Stimulated activated naive CD8-positive, alpha-beta T cell treated with anti-CD3 and anti-CD28 coated beads, Interleukin-15, amount 100 ng/mL, for 72 hours (primary cell): ENCODE measurements around the gene MACROD2.

Experiments used
- ATAC-seq: fragments of 150-1000 bp; cut with Tn5 transposase; 2 replicates; pipeline ENCODE4 v1.10.0; 2021; ENCODE audit warnings: mild to moderate bottlenecking, moderate library complexity
- DNase-seq, 2 donors: peaks; one replicate each; pipeline ENCODE4 v3.0.0; 2021 to 2022
- H3K27ac Mint-ChIP-seq, 2 donors: one replicate each; pipeline ENCODE4 v1.8.0; 2022; ENCODE audit warnings: mild to moderate bottlenecking in 2 of 2, mixed read lengths in 2 of 2, moderate library complexity in 2 of 2
- H3K27me3 Mint-ChIP-seq: one replicate; pipeline ENCODE4 v1.8.0; 2022; ENCODE audit warnings: mixed read lengths
- H3K4me1 Mint-ChIP-seq: one replicate; pipeline ENCODE4 v1.8.0; 2022; ENCODE audit warnings: mild to moderate bottlenecking, mixed read lengths
- H3K4me3 Mint-ChIP-seq, 2 donors: one replicate each; pipeline ENCODE4 v1.8.0; 2022; ENCODE audit warnings: mild to moderate bottlenecking in 2 of 2, mixed read lengths in 2 of 2, moderate library complexity in 1 of 2
- H3K9me3 Mint-ChIP-seq, 2 donors: one replicate each; pipeline ENCODE4 v1.8.0; 2022; ENCODE audit warnings: mixed read lengths in 2 of 2

MACROD2 gene

GRCh38 chr20:15632680-15633079, 1637.4 kb downstream of the MACROD2 start:
- Mint-ChIP-seq H3K27ac (no peak overlapping the region), H3K27me3 (no peaks in the 10 kb centered on the region), H3K4me3 (no peak overlapping the region), H3K9me3 (no peaks in the 10 kb centered on the region), H3K4me1 (no peaks in the 10 kb centered on the region)
- ATAC-seq (no peak), DNase-seq (no peak)

DNA sequence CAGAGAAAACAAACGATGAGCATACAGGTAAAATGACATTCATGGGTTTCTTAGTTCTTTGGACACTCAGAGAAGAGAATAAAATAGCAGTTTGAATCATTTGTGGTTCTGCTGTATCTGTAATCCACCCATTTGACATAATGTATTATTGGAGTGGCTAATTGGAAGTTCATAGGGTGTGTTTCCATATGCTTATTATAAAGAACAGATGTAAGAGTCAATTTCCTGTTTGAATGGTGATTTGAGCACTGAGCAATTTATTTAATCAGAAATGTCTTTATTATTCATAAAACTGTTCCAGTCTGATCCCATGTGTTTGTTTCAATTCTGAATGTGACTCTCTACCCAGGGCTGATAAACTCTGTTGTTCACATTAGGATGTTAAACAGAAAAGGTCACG, 1638.8 kb downstream of the MACROD2 start:
- Mint-ChIP-seq H3K9me3 (no peaks in the 10 kb centered on the region), H3K4me1 (no peaks in the 10 kb centered on the region), H3K4me3 (no peak overlapping the region), H3K27ac (no peak overlapping the region), H3K27me3 (no peaks in the 10 kb centered on the region)
- ATAC-seq, result no peak
- no peak for DNase-seq

DNA sequence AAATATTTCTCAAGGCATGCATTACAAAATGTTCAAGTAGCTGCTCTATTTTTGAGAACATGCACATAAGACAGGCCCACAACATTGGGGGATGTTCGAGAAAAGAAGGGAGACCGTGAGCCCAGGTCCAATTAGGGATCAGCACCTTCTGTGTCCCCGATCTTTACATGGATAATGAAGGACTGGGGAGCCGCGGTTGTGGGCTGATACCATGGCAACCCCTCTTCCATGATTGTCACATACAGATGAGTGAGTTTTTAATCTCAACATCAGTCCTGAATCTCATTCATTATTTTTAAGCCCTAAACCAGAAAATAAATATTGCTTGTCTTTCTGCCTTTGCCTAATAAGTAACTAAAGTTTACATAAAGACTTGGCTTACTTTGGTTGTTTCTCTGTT, 1642.2 kb downstream of the MACROD2 start:
- no peaks in the 10 kb centered on the region for H3K9me3 Mint-ChIP-seq
- H3K4me3 Mint-ChIP-seq, result no peak overlapping the region
- DNase-seq (no peak), ATAC-seq (no peak)
- H3K4me1 Mint-ChIP-seq, result no peaks in the 10 kb centered on the region
- no peaks in the 10 kb centered on the region for H3K27me3 Mint-ChIP-seq
- no peak overlapping the region for H3K27ac Mint-ChIP-seq

GRCh38 chr20:15637950-15638754, 1642.8 kb downstream of the MACROD2 start:
- Mint-ChIP-seq H3K4me3 (no peak overlapping the region), H3K27ac (no peak overlapping the region), H3K9me3 (no peaks in the 10 kb centered on the region), H3K4me1 (no peaks in the 10 kb centered on the region), H3K27me3 (no peaks in the 10 kb centered on the region)
- no peak for ATAC-seq
- no peak for DNase-seq

GRCh38 chr20:15638816-15639215, 1643.5 kb downstream of the MACROD2 start:
- Mint-ChIP-seq H3K27me3 (no peaks in the 10 kb centered on the region), H3K4me3 (no peak overlapping the region), H3K27ac (no peak overlapping the region), H3K4me1 (no peaks in the 10 kb centered on the region), H3K9me3 (no peaks in the 10 kb centered on the region)
- no peak for ATAC-seq
- DNase-seq, result no peak

GRCh38 chr20:15639839-15640238, 1644.5 kb downstream of the MACROD2 start:
- DNase-seq, result no peak
- no peaks in the 10 kb centered on the region for H3K9me3 Mint-ChIP-seq
- no peak for ATAC-seq
- H3K4me3 Mint-ChIP-seq, result no peak overlapping the region
- no peaks in the 10 kb centered on the region for H3K4me1 Mint-ChIP-seq
- no peaks in the 10 kb centered on the region for H3K27me3 Mint-ChIP-seq
- H3K27ac Mint-ChIP-seq, result peak overlapping the region in 1 of 2 donors; percentile 34

DNA sequence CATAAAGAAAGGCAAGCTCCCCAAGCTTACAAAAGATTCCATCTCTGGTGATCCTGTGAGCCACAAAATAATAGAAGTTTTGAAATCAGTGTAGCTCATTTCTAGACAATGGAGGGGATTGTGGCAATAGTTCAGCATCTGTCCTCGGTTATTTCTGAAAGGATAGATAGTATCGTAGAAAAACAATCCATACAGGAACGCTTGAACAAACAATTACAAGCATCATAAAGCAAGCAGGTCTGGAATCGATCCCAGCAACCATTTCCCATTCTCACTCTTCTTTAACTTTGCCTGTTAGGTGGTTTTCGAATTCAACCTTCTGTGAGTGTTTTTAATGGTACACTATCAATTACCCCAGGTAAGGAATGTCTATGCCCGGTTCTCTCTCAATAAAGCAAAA, 1646.8 kb downstream of the MACROD2 start:
- no peaks in the 10 kb centered on the region for H3K27me3 Mint-ChIP-seq
- no peak for DNase-seq
- H3K9me3 Mint-ChIP-seq, result peaks cover 0 to 2% of the 10 kb centered on the region in 2 donors
- no peak overlapping the region for H3K27ac Mint-ChIP-seq
- ATAC-seq, result no peak
- no peak overlapping the region for H3K4me3 Mint-ChIP-seq
- no peaks in the 10 kb centered on the region for H3K4me1 Mint-ChIP-seq

DNA sequence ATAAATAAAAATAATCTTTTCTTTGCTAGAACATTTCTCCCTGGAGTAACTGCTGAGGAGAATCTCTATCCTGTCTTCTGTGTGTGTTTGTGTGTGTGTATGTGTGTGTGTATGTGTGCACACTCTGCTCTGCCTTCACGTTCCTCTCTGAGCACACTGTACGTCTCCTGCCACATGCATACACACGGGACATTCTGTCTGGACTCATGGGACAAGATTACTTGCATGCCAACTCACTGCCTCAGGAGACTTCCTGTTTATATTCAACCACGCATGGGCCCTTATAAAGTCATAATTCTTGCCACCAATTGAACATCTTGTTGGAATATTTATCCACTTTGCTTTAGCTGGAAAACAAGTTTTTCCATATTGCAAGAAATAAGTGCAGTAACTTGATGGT, 1647.4 kb downstream of the MACROD2 start:
- no peak for DNase-seq
- H3K4me1 Mint-ChIP-seq, result no peaks in the 10 kb centered on the region
- no peak overlapping the region for H3K27ac Mint-ChIP-seq
- no peak overlapping the region for H3K4me3 Mint-ChIP-seq
- no peak for ATAC-seq
- H3K27me3 Mint-ChIP-seq, result no peaks in the 10 kb centered on the region
- H3K9me3 Mint-ChIP-seq, result peaks cover 0 to 3% of the 10 kb centered on the region in 2 donors

DNA sequence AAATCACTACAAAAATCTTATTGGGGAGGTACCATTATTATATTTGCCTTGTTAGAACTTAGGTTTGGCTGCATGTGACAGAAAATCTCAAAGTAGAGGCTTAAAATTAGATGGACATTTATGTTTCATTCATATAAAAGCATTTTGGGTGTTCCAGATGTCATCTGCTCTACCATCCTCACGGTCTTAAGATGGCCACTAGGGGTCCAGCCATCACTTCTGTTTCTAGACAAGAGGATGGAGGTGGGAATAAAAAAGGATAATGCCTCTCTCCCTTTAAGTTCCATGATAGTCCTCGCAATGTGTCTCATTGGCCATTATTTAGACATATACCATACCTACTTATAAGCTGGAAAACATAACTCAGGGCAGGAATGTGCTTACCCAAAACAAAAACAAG, 1648.4 kb downstream of the MACROD2 start:
- ATAC-seq (no peak), DNase-seq (no peak)
- peaks cover 3 to 7% of the 10 kb centered on the region in 2 donors for H3K9me3 Mint-ChIP-seq
- no peaks in the 10 kb centered on the region for H3K4me1 Mint-ChIP-seq
- no peak overlapping the region for H3K4me3 Mint-ChIP-seq
- H3K27ac Mint-ChIP-seq, result no peak overlapping the region
- H3K27me3 Mint-ChIP-seq, result no peaks in the 10 kb centered on the region

DNA sequence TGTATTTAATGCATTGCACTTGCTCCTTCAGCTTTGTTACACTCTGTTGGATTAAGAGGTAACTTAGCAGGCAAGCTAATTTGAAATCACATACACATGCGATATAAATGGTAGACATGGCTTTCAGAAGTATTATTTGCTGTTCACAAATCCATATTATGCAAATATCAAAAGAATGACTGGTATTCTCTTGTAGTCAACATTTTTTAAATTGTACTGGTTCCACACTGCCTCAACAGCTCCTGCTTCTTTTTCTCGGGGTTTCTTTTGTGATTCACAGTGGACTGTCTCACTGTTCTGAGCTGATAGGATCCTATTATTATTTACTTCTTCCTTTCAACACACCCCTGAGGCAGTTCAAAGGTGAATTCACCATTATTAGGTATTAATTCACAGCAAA, 1650.5 kb downstream of the MACROD2 start:
- H3K27me3 Mint-ChIP-seq, result no peaks in the 10 kb centered on the region
- H3K4me3 Mint-ChIP-seq, result no peak overlapping the region
- DNase-seq (no peak), ATAC-seq (no peak)
- H3K9me3 Mint-ChIP-seq, result peaks cover 3 to 7% of the 10 kb centered on the region in 2 donors
- no peak overlapping the region for H3K27ac Mint-ChIP-seq
- no peaks in the 10 kb centered on the region for H3K4me1 Mint-ChIP-seq

- no peak for DNase-seq
- Mint-ChIP-seq H3K27ac (no peak overlapping the region), H3K4me1 (no peaks in the 10 kb centered on the region), H3K4me3 (no peak overlapping the region), H3K9me3 (peaks cover 0 to under 1% of the 10 kb centered on the region in 2 donors), H3K27me3 (no peaks in the 10 kb centered on the region)
- ATAC-seq, result no peak
Measured at GRCh38 chr20:15653396-15654207, 1658.3 kb downstream of the MACROD2 start.

DNA sequence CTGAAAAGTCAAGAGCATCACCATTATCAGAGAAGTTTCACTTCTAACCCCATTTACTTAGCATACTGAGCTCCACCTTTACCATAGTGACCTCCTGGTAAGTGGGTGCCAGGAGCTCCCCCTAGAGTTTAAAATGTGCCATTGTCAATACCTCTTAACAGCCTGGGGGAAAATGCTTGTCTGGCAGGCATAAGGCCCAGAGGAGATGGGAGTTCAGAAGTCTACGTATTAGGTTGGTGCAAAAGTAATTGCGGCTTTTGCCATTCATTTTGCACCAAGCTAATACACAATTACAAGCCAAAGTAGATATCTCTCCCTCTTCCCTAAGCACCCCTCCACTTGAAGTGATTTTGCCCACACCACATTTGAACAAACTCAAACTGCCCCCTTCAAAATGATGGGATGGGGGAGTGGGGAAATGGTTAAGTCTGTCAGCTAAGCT, 1658.9 kb downstream of the MACROD2 start:
- H3K4me1 Mint-ChIP-seq, result no peaks in the 10 kb centered on the region
- no peaks in the 10 kb centered on the region for H3K27me3 Mint-ChIP-seq
- no peaks in the 10 kb centered on the region for H3K9me3 Mint-ChIP-seq
- no peak overlapping the region for H3K27ac Mint-ChIP-seq
- H3K4me3 Mint-ChIP-seq, result no peak overlapping the region
- DNase-seq, result peak; percentile 1 to 10
- ATAC-seq, result peak; percentile 46

GRCh38 chr20:15655295-15655874, 1660.1 kb downstream of the MACROD2 start:
- H3K4me3 Mint-ChIP-seq, result no peak overlapping the region

GRCh38 chr20:15656124-15656523, 1660.8 kb downstream of the MACROD2 start:
- no peaks in the 10 kb centered on the region for H3K4me1 Mint-ChIP-seq
- DNase-seq (no peak), ATAC-seq (no peak)
- no peaks in the 10 kb centered on the region for H3K27me3 Mint-ChIP-seq
- no peak overlapping the region for H3K27ac Mint-ChIP-seq
- no peaks in the 10 kb centered on the region for H3K9me3 Mint-ChIP-seq
- no peak overlapping the region for H3K4me3 Mint-ChIP-seq

More at GRCh38 chr20:15655295-15655874, 1660.1 kb downstream of the MACROD2 start:
- H3K27me3 Mint-ChIP-seq, result no peaks in the 10 kb centered on the region
- ATAC-seq, result no peak
- DNase-seq, result no peak
- H3K4me1 Mint-ChIP-seq, result no peaks in the 10 kb centered on the region
- no peak overlapping the region for H3K27ac Mint-ChIP-seq
- H3K9me3 Mint-ChIP-seq, result no peaks in the 10 kb centered on the region

DNA sequence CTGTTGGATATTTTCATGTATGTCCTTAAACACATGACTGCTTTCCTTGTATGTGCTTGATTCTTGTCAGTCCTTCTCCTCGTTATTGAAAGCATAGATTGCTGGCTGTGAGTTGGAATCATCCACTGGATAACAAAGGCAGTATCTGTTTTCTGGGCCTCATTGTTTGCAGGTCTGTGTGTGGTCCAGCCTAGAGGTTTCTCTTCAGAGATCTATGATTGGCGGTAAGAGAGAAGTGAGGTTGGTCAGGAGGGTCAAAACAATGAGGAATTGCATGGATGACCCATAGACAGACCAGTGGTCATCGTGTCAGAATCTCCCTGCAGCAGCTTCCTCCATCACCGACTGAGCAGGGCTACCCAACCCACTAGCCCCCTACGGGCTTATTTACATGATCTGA, 1663.0 kb downstream of the MACROD2 start:
- Mint-ChIP-seq H3K27ac (no peak overlapping the region), H3K4me3 (no peak overlapping the region), H3K4me1 (no peaks in the 10 kb centered on the region), H3K9me3 (no peaks in the 10 kb centered on the region), H3K27me3 (no peaks in the 10 kb centered on the region)
- DNase-seq (no peak), ATAC-seq (no peak)

GRCh38 chr20:15673206-15673605, 1677.9 kb downstream of the MACROD2 start:
- Mint-ChIP-seq H3K9me3 (peaks cover 7 to 12% of the 10 kb centered on the region in 2 donors), H3K27ac (no peak overlapping the region), H3K27me3 (no peaks in the 10 kb centered on the region), H3K4me3 (no peak overlapping the region), H3K4me1 (no peaks in the 10 kb centered on the region)
- DNase-seq, result no peak
- no peak for ATAC-seq
